RPMI7951 (cell line): ENCODE measurements around the gene CD276. TPM values are rescaled to one million over a fixed set of nuclear protein-coding genes. Genes with fewer than 3 reads are reported as not detected.

Experiments used
- DNase-seq: peaks from one replicate; pipeline ENCODE4 v3.0.0-alpha.2; 2012; ENCODE audit warnings: low read depth
- total RNA-seq: library from RNA; depleted of rRNA; stranded (reverse); fragments of >200 nt; shearing (Covaris generic); gene quantifications from 2 replicates; pipeline ENCODE4 v1.2.3, GENCODE V29; 2014

CD276 gene
- total RNA-seq, 1 experiment from 2014 or later: 84.3 TPM

GRCh38 chr15:73746883-73747282, 62.7 kb downstream of the CD276 start:
- DNase-seq: peak; percentile 28

GRCh38 chr15:73747847-73748590, 63.8 kb downstream of the CD276 start:
- no peak for DNase-seq

GRCh38 chr15:73748730-73749129, 64.5 kb downstream of the CD276 start:
- no peak for DNase-seq

- DNase-seq: no peak
Observed at GRCh38 chr15:73749533-73749932, 65.3 kb downstream of the CD276 start.

GRCh38 chr15:73749971-73750370, 65.8 kb downstream of the CD276 start:
- no peak for DNase-seq

- no peak for DNase-seq
Observed at GRCh38 chr15:73750438-73750837, 66.3 kb downstream of the CD276 start.

GRCh38 chr15:73750951-73751350, 66.8 kb downstream of the CD276 start:
- DNase-seq: no peak

GRCh38 chr15:73751511-73751898, 67.3 kb downstream of the CD276 start:
- DNase-seq: no peak

- DNase-seq: no peak
Observed at GRCh38 chr15:73751899-73752805, 68.0 kb downstream of the CD276 start.

GRCh38 chr15:73752806-73753193, 68.6 kb downstream of the CD276 start:
- DNase-seq: no peak

- DNase-seq: no peak
Observed at GRCh38 chr15:73753250-73754130, 69.3 kb downstream of the CD276 start, which contains the start of gene INSYN1. INSYN1 (minus strand) TSS chr15:73753351; CDS start chr15:73751130, 2,221 bp downstream.

GRCh38 chr15:73754461-73754860, 70.3 kb downstream of the CD276 start:
- no peak for DNase-seq

- DNase-seq: peak; percentile 8
Observed at GRCh38 chr15:73755481-73755880, 71.3 kb downstream of the CD276 start.

- DNase-seq: no peak
Observed at GRCh38 chr15:73755946-73756345, 71.8 kb downstream of the CD276 start.

- no peak for DNase-seq
Observed at GRCh38 chr15:73756390-73756789, 72.2 kb downstream of the CD276 start.

- no peak for DNase-seq
Observed at GRCh38 chr15:73756947-73757513, 72.8 kb downstream of the CD276 start.

- no peak for DNase-seq
Observed at GRCh38 chr15:73757571-73757970, 73.4 kb downstream of the CD276 start.

- DNase-seq: no peak
Observed at GRCh38 chr15:73758461-73758860, 74.3 kb downstream of the CD276 start.

- DNase-seq: no peak
Observed at GRCh38 chr15:73760330-73761329, 76.4 kb downstream of the CD276 start.

GRCh38 chr15:73763931-73764330, 79.7 kb downstream of the CD276 start:
- DNase-seq: no peak
